ENCODE measurements around the gene FBN1.

- TF ChIP-seq CTCF (IDR thresholded peaks at IDR 0.05) = no peak
- TF ChIP-seq POLR2A (IDR thresholded peaks at IDR 0.05) = no peak
Observed at GRCh38 chr15:48652510-48653076, 7.1 kb upstream of the FBN1 start.

Measured in thyroid gland (tissue), 4 donors.